ENCODE results near the gene FAP.

DNA sequence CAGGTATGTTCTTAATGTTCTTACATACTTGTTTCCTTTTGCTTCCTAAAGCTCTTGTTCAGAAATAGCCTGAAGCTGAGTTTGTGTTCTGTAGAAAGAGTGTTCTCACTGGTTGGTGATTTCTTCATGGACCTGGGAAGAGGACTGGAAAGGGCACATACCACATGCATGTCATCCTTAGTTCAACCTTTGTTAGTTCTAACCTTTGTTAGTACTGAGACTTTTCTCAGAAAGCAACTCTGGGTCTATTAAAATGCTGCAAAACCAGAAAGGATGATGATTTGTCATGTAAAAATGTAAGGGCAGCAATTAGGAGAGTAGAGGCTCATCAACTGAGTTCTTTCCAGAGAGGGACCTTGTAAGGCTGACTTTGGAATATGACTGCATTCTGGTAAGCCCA, 2.5 kb upstream of the FAP start:
- TF ChIP-seq, protein P1, sequence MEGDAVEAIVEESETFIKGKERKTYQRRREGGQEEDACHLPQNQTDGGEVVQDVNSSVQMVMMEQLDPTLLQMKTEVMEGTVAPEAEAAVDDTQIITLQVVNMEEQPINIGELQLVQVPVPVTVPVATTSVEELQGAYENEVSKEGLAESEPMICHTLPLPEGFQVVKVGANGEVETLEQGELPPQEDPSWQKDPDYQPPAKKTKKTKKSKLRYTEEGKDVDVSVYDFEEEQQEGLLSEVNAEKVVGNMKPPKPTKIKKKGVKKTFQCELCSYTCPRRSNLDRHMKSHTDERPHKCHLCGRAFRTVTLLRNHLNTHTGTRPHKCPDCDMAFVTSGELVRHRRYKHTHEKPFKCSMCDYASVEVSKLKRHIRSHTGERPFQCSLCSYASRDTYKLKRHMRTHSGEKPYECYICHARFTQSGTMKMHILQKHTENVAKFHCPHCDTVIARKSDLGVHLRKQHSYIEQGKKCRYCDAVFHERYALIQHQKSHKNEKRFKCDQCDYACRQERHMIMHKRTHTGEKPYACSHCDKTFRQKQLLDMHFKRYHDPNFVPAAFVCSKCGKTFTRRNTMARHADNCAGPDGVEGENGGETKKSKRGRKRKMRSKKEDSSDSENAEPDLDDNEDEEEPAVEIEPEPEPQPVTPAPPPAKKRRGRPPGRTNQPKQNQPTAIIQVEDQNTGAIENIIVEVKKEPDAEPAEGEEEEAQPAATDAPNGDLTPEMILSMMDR (conservative IDR thresholded peaks at IDR 0.05 in 1 of 2, IDR thresholded peaks at IDR 0.05 in 1 of 2; ENCODE audit: extremely low read depth in 1 of 2, insufficient read depth in 1 of 2, low read depth in 1 of 2, low read length in 2 of 2) = no peak
- TF ChIP-seq EZH2 (IDR thresholded peaks at IDR 0.05; ENCODE audit: borderline replicate concordance, low read length) = no peak
